Subcutaneous abdominal adipose tissue (tissue), 5 donors: Measurements from ENCODE around the gene PCDH9.

Experiments used
- H3K27ac ChIP-seq: one replicate; pipeline ENCODE4 v1.7.0; 2013; ENCODE audit warnings: low read depth, mild to moderate bottlenecking, inconsistent platforms, low read length, moderate library complexity
- H3K27me3 ChIP-seq, 5 donors: one replicate each; pipeline ENCODE4 v1.7.0; 2013; ENCODE audit warnings: low read length in 5 of 5, inconsistent platforms in 1 of 5; ENCODE audit not compliant: control insufficient read depth in 5 of 5, insufficient read depth in 4 of 5
- H3K36me3 ChIP-seq, 5 donors: one replicate each; pipeline ENCODE4 v1.7.0; 2013; ENCODE audit warnings: low read length in 5 of 5; ENCODE audit not compliant: control insufficient read depth in 5 of 5, insufficient read depth in 5 of 5
- H3K4me1 ChIP-seq, 5 donors: one replicate each; pipeline ENCODE4 v1.7.0; 2013; ENCODE audit warnings: low read length in 5 of 5, mild to moderate bottlenecking in 3 of 5, moderate library complexity in 1 of 5; ENCODE audit not compliant: control insufficient read depth in 5 of 5, insufficient read depth in 5 of 5
- H3K4me3 ChIP-seq, 5 donors: one replicate each; pipeline ENCODE4 v1.7.0; 2013; ENCODE audit warnings: low read length in 5 of 5, low read depth in 1 of 5
- H3K9ac ChIP-seq, 5 donors: one replicate each; pipeline ENCODE4 v1.7.0; 2013; ENCODE audit warnings: low read length in 5 of 5, mild to moderate bottlenecking in 4 of 5, moderate library complexity in 3 of 5
- H3K9me3 ChIP-seq, 5 donors: one replicate each; pipeline ENCODE4 v1.7.0; 2013; ENCODE audit warnings: low read length in 5 of 5; ENCODE audit not compliant: control insufficient read depth in 5 of 5
- donor health status: healthy.
- donor health status: healthy.
- donor health status: healthy.
- donor health status: healthy.
- donor health status: healthy.

Gene PCDH9

DNA sequence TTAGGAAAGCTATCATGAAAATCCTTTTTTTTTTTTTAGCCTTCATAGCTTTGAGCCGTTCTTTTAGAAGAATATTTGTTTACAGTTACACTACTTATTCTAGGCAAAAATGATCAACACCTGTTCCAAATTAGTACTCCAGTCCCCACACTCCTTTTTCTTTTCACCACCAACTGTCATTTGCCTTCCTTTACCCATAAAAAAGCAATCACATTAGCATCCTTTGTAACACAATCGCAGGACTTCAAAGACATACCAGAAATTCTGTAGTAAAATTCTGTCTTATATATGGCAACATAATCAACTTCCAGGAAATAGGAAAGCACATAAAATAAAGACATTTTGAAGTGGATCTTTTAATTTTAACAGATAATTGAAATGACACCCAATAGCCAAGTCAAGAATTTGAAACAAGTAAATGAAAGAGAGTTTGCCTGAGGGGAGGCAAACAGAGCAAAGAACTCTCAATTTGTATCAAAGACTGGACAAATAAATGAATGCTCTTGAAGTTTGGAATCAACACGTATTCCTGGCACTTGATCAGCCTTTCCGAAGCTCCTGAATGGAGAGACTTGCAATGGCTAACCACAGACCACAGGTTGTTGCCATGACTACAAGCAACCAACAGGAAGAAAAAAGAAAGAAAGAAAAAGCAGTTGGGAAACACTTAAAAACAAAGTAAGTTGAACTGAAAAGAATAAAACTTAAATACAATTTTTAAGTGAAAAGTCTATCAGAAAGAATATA lies 206.8 kb downstream of the PCDH9 start:
- H3K4me3 ChIP-seq: no peak overlapping the region
- no peaks in the 10 kb centered on the region for H3K4me1 ChIP-seq
- no peaks in the 10 kb centered on the region for H3K9me3 ChIP-seq
- H3K27ac ChIP-seq: no peak overlapping the region
- H3K9ac ChIP-seq: no peak overlapping the region
- H3K36me3 ChIP-seq: no peaks in the 10 kb centered on the region
- H3K27me3 ChIP-seq: no peaks in the 10 kb centered on the region

DNA sequence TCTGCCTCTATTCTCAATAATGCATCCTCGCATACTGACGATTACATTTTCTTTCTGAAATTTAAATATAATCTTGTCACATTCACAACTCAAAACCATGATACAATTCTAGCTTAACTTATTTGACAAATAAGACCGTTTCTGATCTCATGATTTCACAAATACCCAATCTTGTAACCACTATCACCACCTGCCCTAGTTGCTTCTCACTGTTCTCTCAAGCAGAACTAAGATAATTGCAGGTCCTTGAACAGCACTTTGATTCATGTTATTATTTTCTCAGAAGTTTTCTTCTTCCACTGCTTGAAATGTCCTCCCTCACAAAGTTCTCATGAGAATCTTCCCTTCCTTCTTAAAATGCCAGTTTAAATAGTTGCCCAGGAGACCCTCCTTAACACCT lies 211.4 kb downstream of the PCDH9 start:
- H3K4me1 ChIP-seq: no peaks in the 10 kb centered on the region
- H3K4me3 ChIP-seq: no peak overlapping the region
- H3K36me3 ChIP-seq: no peaks in the 10 kb centered on the region
- no peaks in the 10 kb centered on the region for H3K9me3 ChIP-seq
- no peaks in the 10 kb centered on the region for H3K27me3 ChIP-seq
- H3K9ac ChIP-seq: no peak overlapping the region
- H3K27ac ChIP-seq: no peak overlapping the region

DNA sequence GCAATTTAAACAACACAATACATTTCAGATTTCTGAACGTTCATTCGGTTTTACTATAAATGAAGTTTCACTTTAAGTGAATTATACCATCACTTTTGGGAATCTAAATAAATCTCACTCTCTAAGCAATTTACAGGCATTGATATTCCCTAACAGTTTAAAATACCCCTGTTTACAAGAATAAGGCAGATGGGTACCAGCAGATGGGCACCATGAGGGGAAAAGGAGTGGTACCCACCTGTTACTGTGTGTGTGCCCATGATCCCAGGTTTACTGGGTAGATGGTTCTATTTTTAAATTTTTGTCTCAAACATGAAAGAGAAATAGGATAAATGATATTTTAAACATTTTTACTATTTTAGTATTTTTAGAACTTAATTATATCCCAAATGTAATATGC lies 212.9 kb downstream of the PCDH9 start:
- no peaks in the 10 kb centered on the region for H3K27me3 ChIP-seq
- H3K4me3 ChIP-seq: no peak overlapping the region
- no peaks in the 10 kb centered on the region for H3K36me3 ChIP-seq
- H3K9me3 ChIP-seq: no peaks in the 10 kb centered on the region
- H3K9ac ChIP-seq: no peak overlapping the region
- no peaks in the 10 kb centered on the region for H3K4me1 ChIP-seq
- no peak overlapping the region for H3K27ac ChIP-seq

DNA sequence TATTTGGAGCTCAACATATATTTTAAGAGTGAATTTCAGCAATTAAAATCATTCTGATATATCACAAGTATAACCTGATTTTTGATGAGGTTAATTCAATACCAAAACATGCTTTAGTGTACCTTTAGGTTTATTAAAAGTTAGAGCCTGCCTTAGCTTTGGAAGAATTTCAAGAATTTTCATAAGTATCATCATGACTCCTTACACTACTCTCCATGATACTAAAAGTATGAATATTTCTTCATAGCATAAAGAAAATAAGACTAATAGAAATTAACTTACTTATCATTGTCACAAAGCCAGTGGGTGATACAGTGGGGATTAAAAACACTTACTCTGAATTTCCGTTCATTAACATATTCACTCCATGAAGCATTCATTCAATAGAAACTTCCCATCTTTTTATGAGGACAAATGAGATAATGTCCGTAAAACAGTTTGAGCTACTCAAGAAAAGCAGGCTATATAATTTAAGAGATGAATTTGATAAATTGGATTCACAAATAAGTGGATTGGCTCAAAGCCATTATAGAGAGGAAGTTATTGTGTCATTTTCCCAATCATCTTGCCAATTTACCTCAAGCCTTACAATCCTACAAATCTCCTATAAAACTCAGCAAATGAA lies 214.0 kb downstream of the PCDH9 start:
- Histone ChIP-seq H3K4me3 (no peak overlapping the region), H3K9ac (no peak overlapping the region), H3K36me3 (no peaks in the 10 kb centered on the region), H3K27me3 (no peaks in the 10 kb centered on the region), H3K27ac (no peak overlapping the region), H3K4me1 (no peaks in the 10 kb centered on the region), H3K9me3 (no peaks in the 10 kb centered on the region)

DNA sequence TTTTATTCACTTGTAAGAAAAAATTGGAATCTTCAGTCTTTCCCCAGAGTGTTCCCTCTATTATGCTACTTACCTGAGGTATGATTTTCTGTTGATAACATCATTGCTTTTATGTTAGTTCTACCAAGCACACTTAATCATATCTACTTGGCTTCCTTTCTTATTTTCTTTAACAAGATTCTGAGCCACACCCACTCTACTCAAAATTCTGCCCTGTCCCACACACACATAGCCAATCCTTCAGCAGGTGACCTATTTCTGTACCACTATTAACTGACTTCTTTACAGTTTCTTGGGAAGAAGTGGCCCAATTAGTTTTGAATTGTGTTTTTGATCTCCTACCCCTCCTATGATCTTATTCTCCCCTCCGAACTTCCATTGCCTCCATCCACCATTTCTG lies 215.7 kb downstream of the PCDH9 start:
- no peak overlapping the region for H3K27ac ChIP-seq
- no peaks in the 10 kb centered on the region for H3K36me3 ChIP-seq
- no peaks in the 10 kb centered on the region for H3K4me1 ChIP-seq
- no peaks in the 10 kb centered on the region for H3K9me3 ChIP-seq
- H3K4me3 ChIP-seq: no peak overlapping the region
- H3K27me3 ChIP-seq: no peaks in the 10 kb centered on the region
- no peak overlapping the region for H3K9ac ChIP-seq

DNA sequence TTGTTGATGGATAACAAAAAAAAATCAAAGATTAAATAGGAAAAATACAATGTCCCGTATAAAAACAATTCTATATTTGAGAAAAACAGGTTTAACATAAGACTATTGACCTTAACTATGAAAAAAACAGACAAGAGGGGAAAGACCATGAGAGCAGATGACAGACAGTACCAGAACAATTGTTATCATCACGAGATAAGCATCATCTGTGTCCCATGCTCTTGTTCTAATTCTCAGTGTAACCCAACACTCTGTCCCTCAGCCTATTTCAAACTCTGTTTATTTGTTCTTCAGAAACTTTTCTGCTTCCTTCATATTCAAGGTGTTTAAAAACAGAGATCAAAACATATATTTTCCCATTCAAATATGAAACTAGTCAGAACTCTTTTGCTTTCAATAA lies 216.4 kb downstream of the PCDH9 start:
- no peaks in the 10 kb centered on the region for H3K4me1 ChIP-seq
- no peak overlapping the region for H3K27ac ChIP-seq
- no peak overlapping the region for H3K9ac ChIP-seq
- no peaks in the 10 kb centered on the region for H3K27me3 ChIP-seq
- H3K4me3 ChIP-seq: no peak overlapping the region
- H3K9me3 ChIP-seq: no peaks in the 10 kb centered on the region
- H3K36me3 ChIP-seq: no peaks in the 10 kb centered on the region

DNA sequence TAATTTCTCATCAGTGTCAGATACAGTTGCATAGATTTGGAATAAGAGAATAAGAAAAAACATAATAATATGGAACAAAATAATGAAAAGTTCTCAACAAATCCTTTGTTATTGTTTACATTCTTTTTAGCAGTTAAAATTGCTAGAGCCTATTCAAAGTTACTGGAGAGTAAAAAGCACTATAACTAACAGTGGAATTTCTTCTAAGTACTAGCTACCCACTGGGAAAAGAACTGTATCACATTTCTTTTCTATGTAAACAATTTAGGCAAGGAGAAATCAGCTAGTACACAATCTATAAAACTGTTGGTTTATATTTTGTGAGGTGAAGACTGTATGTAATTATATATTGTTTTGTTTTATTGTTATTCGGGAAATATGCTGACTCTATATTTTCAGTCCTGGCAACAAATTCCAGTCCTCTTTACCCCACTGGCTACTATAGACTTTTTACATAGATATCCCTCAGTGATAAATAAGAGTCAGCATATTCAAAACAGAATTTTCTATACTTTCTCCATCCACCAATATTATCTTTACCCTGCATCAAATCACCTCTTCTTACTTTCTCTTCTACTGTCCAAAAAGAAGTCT lies 222.0 kb downstream of the PCDH9 start:
- Histone ChIP-seq H3K9ac (no peak overlapping the region), H3K27ac (no peak overlapping the region), H3K4me1 (peaks cover 0 to 2% (median 0%) of the 10 kb centered on the region in 5 donors), H3K4me3 (no peak overlapping the region), H3K27me3 (no peaks in the 10 kb centered on the region), H3K9me3 (no peaks in the 10 kb centered on the region), H3K36me3 (no peaks in the 10 kb centered on the region)

DNA sequence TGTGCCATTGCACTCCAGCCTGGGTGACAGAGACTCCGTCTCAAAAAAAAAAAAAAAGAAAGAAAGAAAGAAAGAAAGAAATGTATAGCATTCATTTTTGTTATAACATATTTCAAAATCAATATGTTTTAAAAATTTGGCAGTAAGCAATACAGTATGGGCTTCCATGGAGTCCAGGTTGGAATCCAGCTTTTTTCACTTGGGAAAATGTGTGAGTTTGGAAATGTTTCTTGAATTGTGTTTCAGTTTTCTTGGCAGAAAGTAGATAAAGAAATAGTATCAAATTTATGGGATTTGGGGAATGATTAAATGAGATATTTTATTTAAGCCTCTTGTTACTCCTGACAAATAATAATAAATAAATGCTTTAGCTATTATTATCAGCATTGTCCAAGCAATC lies 225.6 kb downstream of the PCDH9 start:
- Histone ChIP-seq H3K9me3 (no peaks in the 10 kb centered on the region), H3K4me3 (no peak overlapping the region), H3K36me3 (no peaks in the 10 kb centered on the region), H3K27me3 (no peaks in the 10 kb centered on the region), H3K27ac (no peak overlapping the region), H3K9ac (no peak overlapping the region), H3K4me1 (peaks cover 0 to 2% (median 0%) of the 10 kb centered on the region in 5 donors)

DNA sequence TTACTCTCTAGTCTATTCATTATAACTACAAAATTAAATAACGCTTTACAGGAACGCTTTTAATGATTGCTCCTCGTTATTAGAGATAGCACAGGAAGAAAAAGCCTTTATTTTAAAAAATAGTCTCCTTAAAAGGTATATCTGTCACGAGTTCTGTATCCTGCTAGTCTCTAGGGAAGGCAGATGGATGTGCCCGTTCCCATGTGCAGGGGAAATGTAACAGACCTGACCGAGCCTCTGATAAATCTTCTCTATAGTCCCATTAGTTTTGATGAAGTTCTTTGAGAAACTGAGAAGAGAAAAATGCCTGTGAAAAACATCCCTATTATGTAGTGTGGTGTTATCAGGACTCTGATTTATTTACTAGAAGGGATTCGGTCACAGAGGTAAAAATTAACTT lies 226.4 kb downstream of the PCDH9 start:
- H3K4me3 ChIP-seq: no peak overlapping the region
- H3K27ac ChIP-seq: no peak overlapping the region
- H3K27me3 ChIP-seq: no peaks in the 10 kb centered on the region
- H3K9ac ChIP-seq: no peak overlapping the region
- H3K4me1 ChIP-seq: peaks cover 0 to 2% (median 0%) of the 10 kb centered on the region in 5 donors
- H3K36me3 ChIP-seq: no peaks in the 10 kb centered on the region
- H3K9me3 ChIP-seq: no peaks in the 10 kb centered on the region

DNA sequence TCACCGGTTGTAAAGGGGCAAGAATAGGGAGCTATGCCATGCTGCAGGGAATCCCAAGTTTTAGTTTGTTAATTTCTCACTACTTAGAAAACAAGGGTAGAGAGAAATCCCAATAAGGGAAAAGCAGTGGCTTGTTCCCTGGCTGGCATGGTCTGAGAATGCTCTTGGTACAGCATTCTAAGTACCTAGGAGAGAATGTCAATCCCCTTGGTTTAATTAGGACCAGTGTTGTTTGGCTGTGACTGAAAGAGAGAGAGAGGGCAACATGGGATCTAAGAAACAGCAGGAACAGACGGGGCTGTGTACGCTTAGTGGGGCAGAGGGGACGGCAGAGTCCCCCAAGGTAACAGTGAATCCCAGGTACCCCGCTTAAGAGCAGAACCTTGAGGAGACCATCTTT lies 228.8 kb downstream of the PCDH9 start:
- peaks cover 0 to 2% (median 0%) of the 10 kb centered on the region in 5 donors for H3K4me1 ChIP-seq
- no peak overlapping the region for H3K9ac ChIP-seq
- H3K27ac ChIP-seq: no peak overlapping the region
- H3K9me3 ChIP-seq: no peaks in the 10 kb centered on the region
- no peaks in the 10 kb centered on the region for H3K27me3 ChIP-seq
- H3K36me3 ChIP-seq: no peaks in the 10 kb centered on the region
- H3K4me3 ChIP-seq: no peak overlapping the region
